Measurements from ENCODE around the gene NOTCH1. TPM values are rescaled to one million over a fixed set of nuclear protein-coding genes. Genes with fewer than 3 reads are reported as not detected.

Gene NOTCH1
- total RNA-seq, 2 experiments from 2014 or later = 45.7 to 47.6 TPM

DNA sequence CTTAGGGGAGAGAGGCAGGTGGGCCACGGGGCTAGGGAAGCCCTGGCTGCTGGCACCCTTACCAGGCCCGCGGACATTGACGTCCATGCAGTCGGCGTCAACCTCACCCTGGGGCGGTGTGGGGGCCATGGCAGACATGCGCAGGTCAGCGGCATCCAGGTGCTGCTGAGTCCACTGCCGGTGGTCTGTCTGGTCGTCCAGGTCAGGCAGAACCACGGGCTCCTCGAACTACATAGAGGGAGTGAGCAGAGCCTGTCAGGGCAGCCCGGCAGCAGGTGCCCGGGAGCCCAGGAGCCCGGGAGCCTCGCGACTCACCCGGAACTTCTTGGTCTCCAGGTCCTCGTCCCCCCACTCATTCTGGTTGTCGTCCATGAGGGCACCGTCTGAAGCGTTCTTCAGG, 44.2 kb downstream of the NOTCH1 start:
- CTCF ChIA-PET = no interaction called here
- intact Hi-C loops (cut with micrococcal nuclease) = no loop called here
- no peak overlapping the region for H3K27ac Mint-ChIP-seq
- no peak for ATAC-seq
- POLR2A ChIA-PET = no interaction called here
- peaks cover 21% of the 10 kb centered on the region for H3K36me3 Mint-ChIP-seq (ENCODE audit: low read depth)
- no peaks in the 10 kb centered on the region for H3K9me3 Mint-ChIP-seq
- no peak overlapping the region for H3K4me3 Mint-ChIP-seq
- H3K27me3 Mint-ChIP-seq = no peaks in the 10 kb centered on the region
- DNase-seq = no peak
- TF ChIP-seq, protein P1, sequence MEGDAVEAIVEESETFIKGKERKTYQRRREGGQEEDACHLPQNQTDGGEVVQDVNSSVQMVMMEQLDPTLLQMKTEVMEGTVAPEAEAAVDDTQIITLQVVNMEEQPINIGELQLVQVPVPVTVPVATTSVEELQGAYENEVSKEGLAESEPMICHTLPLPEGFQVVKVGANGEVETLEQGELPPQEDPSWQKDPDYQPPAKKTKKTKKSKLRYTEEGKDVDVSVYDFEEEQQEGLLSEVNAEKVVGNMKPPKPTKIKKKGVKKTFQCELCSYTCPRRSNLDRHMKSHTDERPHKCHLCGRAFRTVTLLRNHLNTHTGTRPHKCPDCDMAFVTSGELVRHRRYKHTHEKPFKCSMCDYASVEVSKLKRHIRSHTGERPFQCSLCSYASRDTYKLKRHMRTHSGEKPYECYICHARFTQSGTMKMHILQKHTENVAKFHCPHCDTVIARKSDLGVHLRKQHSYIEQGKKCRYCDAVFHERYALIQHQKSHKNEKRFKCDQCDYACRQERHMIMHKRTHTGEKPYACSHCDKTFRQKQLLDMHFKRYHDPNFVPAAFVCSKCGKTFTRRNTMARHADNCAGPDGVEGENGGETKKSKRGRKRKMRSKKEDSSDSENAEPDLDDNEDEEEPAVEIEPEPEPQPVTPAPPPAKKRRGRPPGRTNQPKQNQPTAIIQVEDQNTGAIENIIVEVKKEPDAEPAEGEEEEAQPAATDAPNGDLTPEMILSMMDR (IDR thresholded peaks at IDR 0.05) = no peak
- no peaks in the 10 kb centered on the region for H3K4me1 Mint-ChIP-seq (ENCODE audit: low read depth)

DNA sequence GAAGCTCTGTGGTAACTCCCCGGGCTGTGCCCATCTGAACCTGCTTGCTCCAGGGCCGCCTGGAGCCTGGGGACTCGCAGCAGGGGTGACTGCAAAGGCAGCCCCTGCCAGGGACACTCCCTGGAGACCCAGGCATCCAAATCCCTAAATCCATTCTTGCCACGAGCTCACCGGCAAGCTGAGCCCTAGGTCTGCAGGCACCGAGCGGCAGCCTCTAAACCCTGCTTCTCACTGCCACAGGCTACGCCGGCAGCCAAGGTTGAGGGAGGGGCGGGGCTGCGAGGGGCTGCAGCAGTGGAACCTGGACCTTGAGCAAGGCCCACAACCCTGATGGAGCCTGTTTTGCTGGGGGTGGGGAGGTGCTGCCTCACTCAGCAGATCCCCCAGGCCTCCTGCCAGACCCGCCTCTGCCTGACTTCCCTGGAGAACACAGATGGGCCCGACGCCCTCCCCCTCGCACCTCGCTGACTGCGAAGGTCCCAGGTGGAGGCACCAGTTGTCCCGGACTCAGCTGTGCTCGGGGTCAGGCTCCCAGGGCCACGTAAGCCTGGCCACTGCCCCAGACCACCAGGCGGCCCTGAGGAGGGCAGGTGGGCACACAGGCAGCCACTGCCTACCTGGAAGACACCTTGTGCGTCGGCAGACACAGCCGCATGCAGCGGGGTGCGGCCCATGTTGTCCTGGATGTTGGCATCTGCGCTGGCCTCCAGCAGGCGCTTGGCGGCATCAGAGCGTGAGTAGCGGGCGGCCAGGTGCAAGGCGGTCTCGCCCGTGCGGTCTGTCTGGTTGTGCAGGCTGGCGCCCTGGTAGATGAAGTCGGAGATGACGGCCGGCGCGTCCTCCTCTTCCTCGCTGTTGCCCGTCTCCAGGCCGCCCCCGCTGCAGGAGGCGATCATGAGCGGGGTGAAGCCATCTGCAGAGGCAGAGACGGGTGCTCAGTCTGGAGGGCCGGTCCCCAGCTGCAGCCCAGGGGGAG, 45.6 kb downstream of the NOTCH1 start:
- CTCF ChIA-PET = no interaction called here
- POLR2A ChIA-PET = no interaction called here
- intact Hi-C loops (cut with micrococcal nuclease) = no loop called here
- Mint-ChIP-seq H3K4me3 (no peak overlapping the region), H3K9me3 (no peaks in the 10 kb centered on the region), H3K36me3 (ENCODE audit: low read depth) (peaks cover 25% of the 10 kb centered on the region), H3K4me1 (ENCODE audit: low read depth) (no peaks in the 10 kb centered on the region), H3K27ac (no peak overlapping the region), H3K27me3 (no peaks in the 10 kb centered on the region)
- ATAC-seq (no peak), DNase-seq (no peak)
- TF ChIP-seq, protein P1 (IDR thresholded peaks at IDR 0.05) = no peak

DNA sequence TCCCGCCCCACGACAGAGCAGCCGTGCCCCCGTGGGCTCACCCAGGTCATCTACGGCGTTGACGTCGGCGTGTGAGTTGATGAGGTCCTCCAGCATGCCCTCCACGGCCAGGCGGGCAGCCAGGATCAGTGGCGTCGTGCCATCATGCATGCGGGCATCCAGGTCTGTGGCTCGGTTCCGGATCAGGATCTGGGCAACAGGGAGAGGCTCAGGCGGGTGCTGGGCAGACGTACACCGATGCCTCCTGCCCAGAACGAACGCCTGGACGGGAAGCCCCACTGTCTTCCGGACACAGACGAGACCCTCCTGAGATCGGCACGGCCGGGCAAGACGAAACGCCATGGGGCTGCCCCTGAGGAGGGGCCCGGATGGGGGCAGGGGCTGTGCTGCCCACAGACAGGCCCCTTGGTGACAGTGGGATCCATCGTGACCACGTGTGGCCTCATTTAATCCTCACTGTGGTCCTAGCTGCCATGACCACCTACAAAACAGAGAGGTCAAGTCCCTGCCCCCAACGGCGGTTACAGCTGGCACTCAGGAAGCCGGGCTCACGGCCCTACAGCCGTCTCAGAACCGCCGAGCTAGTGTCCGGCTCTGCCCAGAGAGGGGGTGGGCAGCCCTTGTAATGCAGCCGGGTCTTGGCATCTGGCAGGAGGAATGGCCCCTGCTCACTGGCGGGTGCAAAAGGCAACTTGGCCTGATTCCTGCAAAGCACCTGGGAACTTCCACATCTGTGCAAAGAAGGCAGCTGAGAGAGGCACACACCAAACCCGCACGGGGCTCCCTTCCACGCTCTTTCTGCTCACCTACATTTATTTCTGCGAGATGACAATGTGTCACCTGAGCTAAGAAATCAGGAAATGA, 46.5 kb downstream of the NOTCH1 start:
- TF ChIP-seq, protein P1 (IDR thresholded peaks at IDR 0.05) = no peak
- CTCF ChIA-PET = no interaction called here
- Mint-ChIP-seq H3K9me3 (no peaks in the 10 kb centered on the region), H3K36me3 (ENCODE audit: low read depth) (peaks cover 24% of the 10 kb centered on the region), H3K27ac (no peak overlapping the region), H3K4me3 (no peak overlapping the region), H3K27me3 (no peaks in the 10 kb centered on the region), H3K4me1 (ENCODE audit: low read depth) (no peaks in the 10 kb centered on the region)
- ATAC-seq = no peak
- POLR2A ChIA-PET = no interaction called here
- DNase-seq = no peak
- intact Hi-C loops (cut with micrococcal nuclease) = no loop called here

DNA sequence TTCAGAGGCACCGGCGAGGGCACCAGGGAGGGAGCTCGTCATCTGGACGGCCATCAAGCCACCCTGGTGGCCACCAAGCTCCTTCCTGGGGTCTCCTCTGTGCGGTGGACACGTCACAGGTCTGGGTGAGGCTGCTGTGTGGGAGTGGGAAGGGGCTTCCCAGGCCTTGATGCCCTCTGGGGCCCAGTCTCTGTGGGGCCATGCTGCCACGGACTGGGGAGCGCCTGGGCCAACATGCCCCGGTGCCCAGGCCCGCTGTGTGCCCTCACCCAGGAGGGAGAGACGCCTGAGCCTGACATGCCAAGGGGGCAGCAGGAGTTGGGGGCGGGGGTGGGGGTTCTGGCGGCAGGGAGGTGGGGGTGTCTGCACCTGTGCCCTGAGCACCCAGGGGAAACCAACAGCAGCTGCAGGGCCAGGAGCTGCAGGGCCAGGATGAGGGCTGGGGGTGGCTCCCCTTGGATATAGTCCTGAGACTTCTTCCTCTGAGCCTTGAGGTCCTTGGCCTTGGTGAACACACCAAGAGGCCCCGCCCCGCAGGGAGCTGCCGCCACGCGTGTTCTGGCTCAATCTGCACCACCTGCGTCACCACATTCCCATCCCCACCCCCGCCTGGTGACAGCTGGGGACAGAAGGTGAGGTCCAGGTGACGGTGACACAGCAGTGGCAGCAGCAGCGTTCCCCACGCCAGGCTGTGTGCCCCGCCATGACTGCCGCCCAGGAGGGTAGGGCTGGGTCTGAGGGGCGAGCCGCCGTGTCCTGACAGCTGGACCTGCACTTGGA, 47.7 kb downstream of the NOTCH1 start:
- ChIA-PET CTCF (no interaction called here), POLR2A (interaction anchor here (1.0 kb wide), 1 partner anchor 13 kb away, joined by 4 read pairs; no protein-coding TSS in a partner anchor)
- Mint-ChIP-seq H3K36me3 (ENCODE audit: low read depth) (peaks cover 22% of the 10 kb centered on the region), H3K9me3 (no peaks in the 10 kb centered on the region), H3K27me3 (no peaks in the 10 kb centered on the region), H3K4me1 (ENCODE audit: low read depth) (no peaks in the 10 kb centered on the region), H3K27ac (no peak overlapping the region), H3K4me3 (no peak overlapping the region)
- TF ChIP-seq, protein P1 (IDR thresholded peaks at IDR 0.05) = no peak
- intact Hi-C loops (cut with micrococcal nuclease) = no loop called here
- DNase-seq (no peak), ATAC-seq (no peak)

Data from activated CD8-positive, alpha-beta T cell treated with anti-CD3 and anti-CD28 coated beads for 36 hours (primary cell).